NCI-H1417 treated with DMSO at 0.1 percent for 48 hours (cell line): ENCODE data around the gene GALNT10.
"Not testable (repeated sequence)": the region's sequence is repeated elsewhere in the genome, so short reads cannot be mapped to it uniquely, and the experiment has no call there.

ENCODE experiments used
- DNase-seq: peaks from one replicate; lab custom pipeline; 2025; lab: John Stamatoyannopoulos, UW

Gene GALNT10

GRCh38 chr5:154190595-154191304 lies at the start of gene GALNT10:
TSS of gene GALNT10 (plus strand) at chr5:154190733. CDS start at chr5:154190867, 134 bp downstream.
- DNase-seq: no peak

GRCh38 chr5:154141745-154142221 lies 48.8 kb upstream of the GALNT10 start:
- no peak for DNase-seq

- DNase-seq: no peak
Measured at GRCh38 chr5:154143211-154143641, 47.3 kb upstream of the GALNT10 start.

- no peak for DNase-seq
Measured at GRCh38 chr5:154145268-154145667, 45.3 kb upstream of the GALNT10 start.

- no peak for DNase-seq
Measured at GRCh38 chr5:154146409-154146808, 44.1 kb upstream of the GALNT10 start.

GRCh38 chr5:154147666-154148065 lies 42.9 kb upstream of the GALNT10 start:
- DNase-seq: no peak

- not testable (repeated sequence) for DNase-seq
Measured at GRCh38 chr5:154150471-154150870, 40.1 kb upstream of the GALNT10 start.

GRCh38 chr5:154157483-154158378 lies 32.8 kb upstream of the GALNT10 start:
- DNase-seq: no peak

GRCh38 chr5:154158379-154158737 lies 32.2 kb upstream of the GALNT10 start:
- DNase-seq: no peak

GRCh38 chr5:154159343-154159742 lies 31.2 kb upstream of the GALNT10 start:
- DNase-seq: no peak

GRCh38 chr5:154162539-154163151 lies 27.9 kb upstream of the GALNT10 start:
- no peak for DNase-seq

GRCh38 chr5:154163327-154164248 lies 26.9 kb upstream of the GALNT10 start:
- no peak for DNase-seq

GRCh38 chr5:154164249-154164581 lies 26.3 kb upstream of the GALNT10 start:
- DNase-seq: no peak

- no peak for DNase-seq
Measured at GRCh38 chr5:154165886-154166285, 24.6 kb upstream of the GALNT10 start.

- no peak for DNase-seq
Measured at GRCh38 chr5:154166901-154167791, 23.4 kb upstream of the GALNT10 start.

- DNase-seq: no peak
Measured at GRCh38 chr5:154168395-154168794, 22.1 kb upstream of the GALNT10 start.

GRCh38 chr5:154172785-154173184 lies 17.7 kb upstream of the GALNT10 start:
- no peak for DNase-seq

GRCh38 chr5:154174091-154174490 lies 16.4 kb upstream of the GALNT10 start:
- no peak for DNase-seq

- no peak for DNase-seq
Measured at GRCh38 chr5:154176181-154176580, 14.4 kb upstream of the GALNT10 start.

GRCh38 chr5:154178661-154179060 lies 11.9 kb upstream of the GALNT10 start:
- DNase-seq: no peak
